GM18505 (cell line): ENCODE data around the gene PNPO.
"Not testable (repeated sequence)": the region's sequence is repeated elsewhere in the genome, so short reads cannot be mapped to it uniquely, and the experiment has no call there.

Experiments
- ATAC-seq: cut with Tn5 transposase; IDR thresholded peaks from one replicate; pipeline ENCODE4 v1.9.1; 2021; ENCODE audit not compliant: unreplicated experiment
- POLR2A ChIP-seq: IDR thresholded peaks from 4 replicates; pipeline ENCODE4 v1.6.1; 2011; ENCODE audit warnings: borderline replicate concordance; ENCODE audit not compliant: insufficient read depth, insufficient read length; ENCODE audit errors: extremely low read depth

PNPO gene

DNA sequence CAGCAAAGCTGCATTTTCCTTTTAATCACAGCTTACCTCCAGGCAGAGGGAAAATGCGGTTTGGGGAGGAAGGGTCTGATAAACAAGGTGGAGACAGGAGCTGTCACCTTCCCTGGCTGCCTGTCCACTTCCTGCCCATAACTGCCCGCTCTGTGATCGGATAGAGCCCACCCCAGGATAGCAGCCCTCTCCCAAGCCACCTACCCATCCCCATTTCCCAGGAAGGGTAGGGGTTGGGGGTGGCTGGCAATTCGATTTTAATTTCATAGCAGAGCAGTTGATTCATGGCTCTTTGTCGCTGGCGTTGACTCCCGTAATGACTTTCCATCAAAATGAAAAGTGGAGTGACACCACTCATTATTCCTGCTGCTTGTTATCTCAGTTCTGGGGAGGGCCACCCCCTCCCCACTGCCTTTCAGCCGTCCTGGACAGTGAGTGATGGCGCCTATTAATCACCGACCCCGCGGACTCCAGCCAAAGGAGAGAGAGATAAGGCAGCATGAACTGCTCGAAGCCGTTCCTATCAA, 40.8 kb downstream of the PNPO start:
- ATAC-seq = no peak
- no peak for TF ChIP-seq POLR2A

DNA sequence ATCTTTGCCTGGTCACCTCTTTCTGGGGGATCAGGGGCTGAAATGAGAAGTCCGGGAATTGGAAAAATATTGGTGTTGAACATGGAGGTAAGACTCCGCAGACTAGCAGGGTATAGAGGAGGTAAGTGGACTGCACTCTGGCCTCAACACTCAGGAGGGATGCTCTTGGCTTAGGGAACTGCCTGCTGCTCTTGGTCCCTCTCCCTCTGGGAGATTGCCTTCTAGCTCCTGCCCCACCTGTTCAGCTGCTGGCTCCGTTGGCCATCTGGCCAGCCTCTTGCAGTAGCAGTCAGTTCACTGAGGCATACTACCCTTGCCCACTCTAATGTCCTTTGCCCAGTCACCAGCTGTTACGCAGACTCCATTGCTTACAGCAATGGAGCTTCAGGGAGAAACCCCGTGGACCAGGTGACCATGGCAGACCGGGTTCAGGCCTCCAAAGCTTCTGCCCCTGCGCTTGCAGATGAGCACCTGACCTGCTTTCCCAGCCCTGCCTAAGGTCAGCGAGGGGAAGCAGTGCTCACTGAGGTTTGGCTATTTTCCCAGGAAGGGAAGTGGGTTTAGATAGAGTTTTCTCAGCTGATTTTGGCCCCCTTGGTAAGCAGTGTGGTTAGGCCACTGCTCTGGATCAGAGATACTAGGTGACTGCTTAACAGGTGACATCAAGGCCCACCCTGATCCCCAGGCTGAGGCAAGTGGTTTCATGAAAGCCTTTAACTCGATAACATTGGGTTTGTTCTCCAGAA, 41.4 kb downstream of the PNPO start:
- ATAC-seq = no peak

DNA sequence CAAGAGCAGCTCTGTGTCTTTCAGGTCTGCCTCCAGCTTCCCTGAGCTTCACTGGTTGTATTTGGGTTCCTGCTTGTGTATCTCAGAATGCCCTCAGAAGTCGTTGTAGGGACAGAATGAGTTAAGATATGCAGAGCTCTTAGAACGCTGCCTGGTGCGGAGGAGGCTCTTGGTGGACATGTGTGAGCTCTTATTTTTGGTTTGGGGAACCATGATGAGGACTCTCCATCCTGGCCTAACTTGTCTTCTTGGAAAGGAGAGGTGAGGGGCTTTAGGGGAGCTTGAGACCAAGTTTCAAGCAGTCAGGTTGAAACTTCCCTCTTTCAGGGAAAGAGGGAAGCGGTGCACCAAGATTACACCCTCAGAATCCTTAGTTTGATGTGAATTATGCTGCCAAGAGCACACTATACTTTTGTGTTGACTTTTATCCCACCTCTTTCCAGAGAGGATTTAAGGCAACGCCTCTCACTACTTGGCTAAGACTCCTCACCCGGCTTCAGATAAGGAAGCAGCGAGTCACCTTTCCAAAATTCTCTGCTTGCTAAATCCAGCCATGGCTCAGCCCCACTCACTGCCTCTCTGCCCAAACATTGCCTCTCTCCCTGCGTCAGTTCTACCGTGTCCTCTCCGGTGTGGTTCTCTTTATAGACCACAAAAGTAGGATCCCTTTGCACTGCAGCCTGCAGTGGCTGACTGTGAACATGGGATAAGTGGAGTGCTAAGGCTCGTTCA, 42.3 kb downstream of the PNPO start:
- no peak for ATAC-seq
- TF ChIP-seq POLR2A = no peak

More for the DNA sequence above, 41.4 kb downstream of the PNPO start:
- TF ChIP-seq POLR2A = no peak

DNA sequence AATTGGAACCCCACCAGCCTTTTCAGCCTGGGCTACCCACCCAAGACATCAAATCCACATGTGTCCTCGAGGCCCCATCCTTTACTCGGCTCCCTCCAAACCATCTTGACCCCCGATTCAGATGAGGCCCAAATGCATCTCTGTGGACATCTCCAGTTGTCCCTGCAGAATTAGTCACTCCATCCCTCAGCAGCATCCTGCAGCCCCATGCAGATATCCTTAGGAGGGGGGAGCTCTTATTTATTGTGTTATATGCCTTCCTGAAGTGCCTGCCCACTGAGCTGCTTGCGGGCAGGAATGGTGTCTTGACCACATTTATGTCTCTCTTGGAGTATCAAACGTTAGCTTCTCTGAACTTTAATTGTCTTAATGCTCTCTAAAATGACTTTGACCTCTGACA, 45.1 kb downstream of the PNPO start:
- no peak for ATAC-seq
- TF ChIP-seq POLR2A = no peak

DNA sequence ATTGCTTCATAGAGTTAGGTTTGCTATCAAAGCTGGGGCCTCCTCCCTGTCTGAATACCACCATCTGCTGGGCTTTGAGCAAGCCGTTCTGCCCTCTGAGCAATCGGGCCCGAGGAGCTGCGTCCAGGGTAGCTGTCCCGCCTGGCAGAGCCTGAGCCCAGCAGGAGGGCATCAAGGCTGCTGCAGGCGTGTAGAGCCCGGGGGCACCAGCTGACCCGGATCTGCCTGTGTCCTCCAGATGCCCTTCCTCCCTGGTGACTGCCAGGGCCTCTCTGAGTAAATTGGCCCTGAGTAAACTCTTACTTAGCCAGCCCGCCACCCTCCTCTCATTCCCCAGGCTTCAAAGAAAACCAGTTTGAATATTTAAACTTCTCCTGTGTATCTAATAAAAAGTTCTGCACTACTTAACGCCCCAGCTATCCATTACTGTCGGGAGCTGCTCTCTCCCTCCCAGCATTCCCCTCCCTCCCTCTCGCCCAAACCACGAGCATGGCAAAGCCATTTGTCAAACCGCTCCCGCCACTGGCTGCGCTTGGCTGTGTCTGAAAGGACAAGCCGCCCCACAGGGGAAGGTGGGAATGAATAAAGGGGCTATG, 46.0 kb downstream of the PNPO start:
- no peak for ATAC-seq
- TF ChIP-seq POLR2A = no peak

DNA sequence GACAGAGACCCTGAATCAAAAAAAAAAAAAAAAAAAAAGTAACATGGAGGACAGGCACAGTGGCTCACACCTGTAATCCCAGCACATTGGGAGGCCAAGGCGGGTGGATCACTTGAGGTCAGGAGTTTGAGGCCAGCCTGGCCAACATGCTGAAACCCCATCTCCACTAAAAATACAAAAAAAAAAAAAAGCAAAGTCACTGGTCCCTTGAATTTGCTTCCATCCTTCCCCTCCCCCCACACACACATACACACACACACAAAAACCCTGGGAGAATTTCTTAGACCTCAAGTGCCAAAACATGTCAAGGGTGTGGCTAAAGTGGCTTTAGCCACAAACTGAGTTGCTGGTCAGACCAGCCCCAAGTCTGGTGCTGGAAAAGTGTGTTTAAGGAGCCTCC, 47.1 kb downstream of the PNPO start:
- not testable (repeated sequence) for ATAC-seq

DNA sequence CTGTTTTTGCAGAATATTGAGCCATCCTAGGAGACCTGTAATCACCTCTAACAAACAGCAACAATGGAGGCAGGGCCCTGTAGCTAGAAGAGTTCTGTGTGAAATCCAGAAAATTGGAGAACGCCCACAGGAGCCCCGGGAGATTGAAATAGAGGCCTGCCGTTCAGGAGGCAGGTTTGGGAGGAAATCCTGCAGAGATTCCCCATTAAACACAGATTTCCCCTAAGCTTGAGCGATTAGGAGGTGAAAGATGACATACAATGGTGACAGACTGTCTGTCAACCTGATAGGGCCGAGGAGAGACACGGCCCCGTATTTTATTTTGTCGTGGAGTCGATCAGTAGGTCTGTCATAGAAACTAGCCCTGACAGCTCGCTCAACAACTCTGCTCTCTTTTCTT, 47.8 kb downstream of the PNPO start:
- ATAC-seq = no peak
- TF ChIP-seq POLR2A = no peak

DNA sequence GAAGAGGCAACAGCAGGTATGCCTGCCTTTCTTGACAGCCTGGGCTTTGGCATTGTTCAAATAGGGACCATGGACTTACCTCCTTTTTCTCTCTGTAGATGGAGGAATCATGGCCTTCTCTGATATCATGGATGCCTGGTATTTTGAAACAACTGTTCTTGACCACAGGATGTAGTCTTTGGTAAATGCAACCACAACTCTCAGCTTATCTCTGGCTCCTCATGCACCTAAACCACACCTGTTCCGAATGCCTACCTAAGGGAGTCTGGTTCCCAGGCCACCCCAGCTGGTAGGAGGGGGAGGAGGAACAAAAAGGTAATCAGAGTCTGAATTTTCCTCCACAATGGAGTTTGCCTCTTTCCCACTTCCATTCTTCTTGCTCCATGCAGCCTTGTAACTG, 48.3 kb downstream of the PNPO start:
- no peak for ATAC-seq
- no peak for TF ChIP-seq POLR2A

DNA sequence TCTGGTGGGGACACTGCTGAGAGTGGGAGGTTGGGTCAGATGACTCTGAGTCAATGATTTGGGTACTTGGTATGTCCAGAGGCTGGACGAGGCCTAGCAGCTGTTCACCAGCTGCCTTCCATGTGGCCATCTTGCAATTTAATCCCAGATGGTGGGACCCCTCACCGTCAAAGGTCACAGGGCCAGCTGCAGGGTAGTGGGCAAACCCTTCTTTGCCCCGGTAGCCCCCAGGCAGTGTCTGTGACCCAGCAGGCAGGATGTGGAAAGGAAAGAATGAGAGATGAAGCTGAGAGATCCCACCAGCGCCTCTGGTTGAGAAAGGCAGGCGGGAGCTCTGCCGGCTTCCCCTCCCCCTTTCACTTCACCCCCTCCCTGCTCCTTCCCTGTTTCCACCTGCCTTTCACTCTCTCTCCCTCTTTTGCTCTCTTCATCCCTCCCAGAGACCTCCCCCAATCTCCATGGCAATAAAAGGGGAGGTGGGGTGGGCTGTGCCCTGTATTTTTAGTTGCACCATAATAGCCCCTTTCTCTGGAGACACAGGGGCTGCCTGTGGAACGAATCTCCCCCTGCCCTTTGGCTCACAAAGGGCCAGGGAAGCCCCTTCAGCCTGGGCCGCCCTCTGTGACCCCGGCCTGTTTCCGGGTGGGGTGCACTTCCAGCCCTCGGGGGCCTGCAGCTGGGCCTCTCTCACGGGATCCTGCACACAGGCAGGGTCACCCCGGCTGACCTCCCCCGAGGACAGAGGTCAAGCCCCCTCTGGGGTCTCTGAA, 49.8 kb downstream of the PNPO start:
- ATAC-seq = no peak
- TF ChIP-seq POLR2A = no peak

DNA sequence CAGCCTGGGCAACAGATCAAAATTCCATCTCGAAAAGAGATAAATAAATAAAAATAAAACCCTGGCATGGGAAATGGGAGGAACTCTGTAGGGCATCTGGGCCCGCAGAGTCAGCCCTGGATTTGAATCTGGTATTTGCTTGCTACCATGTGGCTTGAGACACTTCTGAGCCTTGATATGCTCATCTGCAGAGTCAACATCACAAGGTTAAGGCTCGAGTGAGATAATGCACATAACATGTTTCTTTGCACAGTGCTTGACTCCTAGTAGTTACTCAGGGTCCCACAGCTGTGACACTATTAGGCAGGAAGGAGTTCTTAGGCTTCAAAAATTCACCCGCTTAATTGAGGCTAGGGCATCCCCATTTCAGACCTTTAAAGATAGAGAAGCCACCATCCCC, 50.8 kb downstream of the PNPO start:
- TF ChIP-seq POLR2A = no peak
- ATAC-seq = no peak

DNA sequence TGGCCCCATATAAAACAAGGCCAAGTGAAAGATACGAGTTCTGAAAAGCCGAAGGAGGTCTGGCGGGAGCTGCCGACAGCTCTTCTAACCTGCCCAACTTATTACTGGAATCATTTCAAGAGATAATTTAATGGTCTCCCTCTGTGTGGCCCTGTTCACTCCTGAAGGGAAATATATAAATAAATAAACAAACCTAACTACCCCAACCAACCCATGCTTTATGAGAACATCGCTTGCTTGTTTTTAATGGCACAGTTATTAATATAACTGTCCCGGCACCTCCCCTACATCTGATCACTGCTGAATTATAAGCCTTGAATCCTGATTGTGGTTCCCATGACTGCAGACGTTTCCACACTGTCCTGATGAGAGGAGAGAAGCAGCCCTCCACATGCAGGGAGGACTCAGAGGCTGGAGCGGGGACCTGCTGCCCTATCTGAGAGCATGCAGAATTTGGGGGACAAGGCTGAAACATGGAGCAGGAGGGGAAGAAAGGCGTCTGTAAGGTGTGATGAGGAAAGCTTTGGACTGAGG, 51.7 kb downstream of the PNPO start:
- no peak for ATAC-seq

DNA sequence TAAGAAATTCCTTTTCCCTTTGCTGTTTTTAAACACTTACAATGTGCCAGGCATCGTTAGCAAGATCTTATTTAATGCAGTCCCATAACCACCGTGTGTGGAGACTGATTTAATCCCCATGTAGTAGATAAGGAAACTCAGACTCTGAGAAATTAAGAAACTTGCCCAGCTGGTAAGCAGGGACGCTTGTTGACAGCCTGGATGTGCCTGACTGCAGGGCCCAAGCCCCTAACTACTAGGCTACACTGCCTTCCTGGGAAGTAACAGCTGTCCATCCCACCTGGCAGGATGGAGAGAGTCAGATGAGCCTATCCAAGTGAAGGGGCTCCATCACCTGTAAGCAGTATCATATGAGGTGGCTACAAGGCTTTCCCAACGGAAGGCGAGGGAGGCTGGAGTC, 52.6 kb downstream of the PNPO start:
- ATAC-seq = no peak
- TF ChIP-seq POLR2A = no peak

More for the DNA sequence above, 51.7 kb downstream of the PNPO start:
- TF ChIP-seq POLR2A = no peak

DNA sequence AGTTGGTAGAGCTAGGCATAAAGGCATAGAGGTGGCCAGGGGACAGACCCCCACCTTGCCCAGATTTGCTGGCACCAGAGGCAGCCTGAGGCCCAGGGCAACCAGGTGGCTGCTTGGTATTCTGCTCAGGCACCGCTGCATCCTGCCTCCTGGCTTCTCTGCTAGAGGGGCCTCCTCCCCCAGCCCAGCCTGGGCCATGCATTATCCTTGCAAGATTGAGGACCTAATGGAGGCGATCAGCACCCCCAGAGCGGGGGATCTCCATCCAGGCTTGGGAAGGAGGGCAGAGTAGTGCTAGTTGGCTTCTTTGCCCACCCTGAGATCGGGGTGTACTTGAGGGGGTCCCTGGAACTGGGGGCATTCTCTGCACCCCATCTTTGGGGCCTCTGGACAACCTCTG, 53.4 kb downstream of the PNPO start:
- no peak for TF ChIP-seq POLR2A
- no peak for ATAC-seq
